Osteoblast (primary cell): ENCODE results near the gene SRC. TPM values are rescaled to one million over a fixed set of nuclear protein-coding genes. Genes with fewer than 3 reads are reported as not detected.
"Not testable (repeated sequence)": the region's sequence is repeated elsewhere in the genome, so short reads cannot be mapped to it uniquely, and the experiment has no call there.

ENCODE experiments used
- DNase-seq: peaks from one replicate; pipeline ENCODE4 v3.0.0; 2011; ENCODE audit warnings: low spot score, mixed read lengths; ENCODE audit not compliant: insufficient read length; ENCODE audit errors: missing footprints
- H2AFZ ChIP-seq: 2 replicates; pipeline ENCODE4 v1.6.0; 2011; ENCODE audit warnings: mild to moderate bottlenecking, low read length
- H3K27ac ChIP-seq: 2 replicates; pipeline ENCODE4 v1.5.1; 2011; ENCODE audit warnings: mild to moderate bottlenecking, low read depth, low read length, moderate library complexity
- H3K27me3 ChIP-seq: 2 replicates; pipeline ENCODE4 v1.6.0; 2012; ENCODE audit warnings: mild to moderate bottlenecking, control low read depth, inconsistent platforms, low read length, moderate library complexity; ENCODE audit not compliant: insufficient read depth
- H3K36me3 ChIP-seq: 2 replicates; pipeline ENCODE4 v1.5.1; 2011; ENCODE audit warnings: mild to moderate bottlenecking, low read length, control low read depth, moderate library complexity; ENCODE audit not compliant: insufficient read depth
- H3K4me1 ChIP-seq: 2 replicates; pipeline ENCODE4 v1.5.1; 2011; ENCODE audit warnings: mild to moderate bottlenecking, low read length, control low read depth, moderate library complexity; ENCODE audit not compliant: insufficient read depth
- H3K4me2 ChIP-seq: 2 replicates; pipeline ENCODE4 v1.6.0; 2011; ENCODE audit warnings: mild to moderate bottlenecking, low read length; ENCODE audit not compliant: insufficient read depth
- H3K4me3 ChIP-seq: fragments of 200-600 bp; sonication (generic); 3 replicates; pipeline ENCODE4 v1.5.1; 2012; ENCODE audit warnings: mild to moderate bottlenecking, low read length, inconsistent platforms; ENCODE audit not compliant: insufficient read depth
- H3K79me2 ChIP-seq: 2 replicates; pipeline ENCODE4 v1.6.0; 2012; ENCODE audit warnings: mild to moderate bottlenecking, low read length, control low read depth, inconsistent platforms; ENCODE audit not compliant: insufficient read depth
- H3K9me3 ChIP-seq: 2 replicates; pipeline ENCODE4 v1.5.1; 2011; ENCODE audit warnings: low read depth, low read length, control low read depth
- H4K20me1 ChIP-seq: 2 replicates; pipeline ENCODE4 v1.6.0; 2012; ENCODE audit warnings: mild to moderate bottlenecking, low read length, control low read depth; ENCODE audit not compliant: insufficient read depth
- CTCF ChIP-seq: IDR thresholded peaks from 2 replicates; pipeline ENCODE4 v1.5.1; 2011; ENCODE audit warnings: mild to moderate bottlenecking, low read depth, low read length, moderate library complexity; ENCODE audit errors: extremely low read depth
- total RNA-seq: library from RNA; depleted of rRNA; stranded (reverse); fragments of >200 nt; gene quantifications from 2 replicates; pipeline ENCODE4 v1.2.3, GENCODE V29; 2012

The SRC gene
- total RNA-seq, 1 donor = 22.4 TPM

- DNase-seq = peak; percentile 74
- H3K4me2 ChIP-seq = peak overlapping the region; percentile 59
- H3K27ac ChIP-seq = no peak overlapping the region
Measured at GRCh38 chr20:37336369-37337207, 9.4 kb upstream of the SRC start.

GRCh38 chr20:37337208-37337991 is 8.5 kb upstream of the SRC start:
- no peak overlapping the region for H3K4me2 ChIP-seq
- H3K4me3 ChIP-seq = no peak overlapping the region
- H3K9me3 ChIP-seq = no peaks in the 10 kb centered on the region
- H3K27ac ChIP-seq = no peak overlapping the region
- no peaks in the 10 kb centered on the region for H3K79me2 ChIP-seq
- DNase-seq = peak; percentile 32
- no peak for TF ChIP-seq CTCF
- no peaks in the 10 kb centered on the region for H4K20me1 ChIP-seq
- H3K27me3 ChIP-seq = no peaks in the 10 kb centered on the region
- H2AFZ ChIP-seq = no peak overlapping the region
- H3K4me1 ChIP-seq = peaks cover 11% of the 10 kb centered on the region
- no peaks in the 10 kb centered on the region for H3K36me3 ChIP-seq

More at GRCh38 chr20:37336369-37337207, 9.4 kb upstream of the SRC start:
- no peaks in the 10 kb centered on the region for H3K79me2 ChIP-seq
- H2AFZ ChIP-seq = peak overlapping the region; percentile 76
- H3K4me1 ChIP-seq = peaks cover 11% of the 10 kb centered on the region
- TF ChIP-seq CTCF = no peak
- no peaks in the 10 kb centered on the region for H3K9me3 ChIP-seq
- H3K27me3 ChIP-seq = no peaks in the 10 kb centered on the region
- H3K4me3 ChIP-seq = peak overlapping the region; percentile 48
- H3K36me3 ChIP-seq = no peaks in the 10 kb centered on the region
- no peaks in the 10 kb centered on the region for H4K20me1 ChIP-seq

- not testable (repeated sequence) for H3K4me3 ChIP-seq, H3K79me2 ChIP-seq, H2AFZ ChIP-seq, H3K9me3 ChIP-seq, H4K20me1 ChIP-seq, H3K27me3 ChIP-seq, H3K27ac ChIP-seq, DNase-seq, H3K4me2 ChIP-seq, H3K36me3 ChIP-seq
- H3K4me1 ChIP-seq = peaks cover 11% of the 10 kb centered on the region
Measured at GRCh38 chr20:37338380-37338779, 7.6 kb upstream of the SRC start.

- H2AFZ ChIP-seq = no peak overlapping the region
- H3K4me1 ChIP-seq = peaks cover 11% of the 10 kb centered on the region
- H3K4me2 ChIP-seq = no peak overlapping the region
- H3K9me3 ChIP-seq = no peaks in the 10 kb centered on the region
- DNase-seq = no peak
- no peak overlapping the region for H3K27ac ChIP-seq
- no peaks in the 10 kb centered on the region for H4K20me1 ChIP-seq
- TF ChIP-seq CTCF = no peak
- H3K27me3 ChIP-seq = no peaks in the 10 kb centered on the region
- no peak overlapping the region for H3K4me3 ChIP-seq
- no peaks in the 10 kb centered on the region for H3K36me3 ChIP-seq
- H3K79me2 ChIP-seq = no peaks in the 10 kb centered on the region
Measured at GRCh38 chr20:37339208-37339607, 6.7 kb upstream of the SRC start.

GRCh38 chr20:37339764-37340109 is 6.2 kb upstream of the SRC start:
- DNase-seq = peak; percentile 44
- H2AFZ ChIP-seq, H4K20me1 ChIP-seq, H3K4me2 ChIP-seq, H3K4me3 ChIP-seq, H3K9me3 ChIP-seq, H3K27ac ChIP-seq, H3K79me2 ChIP-seq, H3K27me3 ChIP-seq, H3K36me3 ChIP-seq: not testable (repeated sequence)
- peaks cover 11% of the 10 kb centered on the region for H3K4me1 ChIP-seq
